Femur (tissue), 1 donor: ENCODE measurements around the gene CLUH.
A peak's percentile ranks its signal among the peaks of the same experiment; 100 is the strongest.

Source experiments
- DNase-seq: peaks from one replicate; pipeline ENCODE4 v3.0.0-alpha.2; 2017

The CLUH gene

GRCh38 chr17:2718150-2718938, 6.8 kb upstream of the CLUH start:
- DNase-seq, result no peak

- DNase-seq, result no peak
Observed at GRCh38 chr17:2716649-2717048, 5.1 kb upstream of the CLUH start.

GRCh38 chr17:2713881-2714280, 2.3 kb upstream of the CLUH start:
- no peak for DNase-seq

- DNase-seq, result peak; percentile 53
Observed at GRCh38 chr17:2712300-2713043, 908 bp upstream of the CLUH start.

GRCh38 chr17:2710803-2711607, 559 bp downstream of the CLUH start:
- DNase-seq, result peak; percentile 33

- no peak for DNase-seq
Observed at GRCh38 chr17:2710071-2710802, 1.3 kb downstream of the CLUH start.

GRCh38 chr17:2709183-2709661, 2.3 kb downstream of the CLUH start:
- DNase-seq, result no peak

GRCh38 chr17:2708585-2709182, 2.9 kb downstream of the CLUH start:
- no peak for DNase-seq

- no peak for DNase-seq
Observed at GRCh38 chr17:2707721-2708584, 3.6 kb downstream of the CLUH start.

- DNase-seq, result no peak
Observed at GRCh38 chr17:2706911-2707510, 4.6 kb downstream of the CLUH start.

- no peak for DNase-seq
Observed at GRCh38 chr17:2705888-2706795, 5.4 kb downstream of the CLUH start.

GRCh38 chr17:2705263-2705662, 6.3 kb downstream of the CLUH start:
- DNase-seq, result no peak

GRCh38 chr17:2704890-2705248, 6.7 kb downstream of the CLUH start:
- DNase-seq, result no peak

- no peak for DNase-seq
Observed at GRCh38 chr17:2704031-2704889, 7.3 kb downstream of the CLUH start.

GRCh38 chr17:2703606-2704005, 8.0 kb downstream of the CLUH start:
- no peak for DNase-seq

GRCh38 chr17:2703181-2703580, 8.4 kb downstream of the CLUH start:
- peak; percentile 14 for DNase-seq

GRCh38 chr17:2701996-2702741, 9.4 kb downstream of the CLUH start:
- peak; percentile 12 for DNase-seq
